Subcutaneous adipose tissue (tissue), 4 donors: ENCODE results near the gene G6PC3. TPM values are rescaled to one million over a fixed set of nuclear protein-coding genes. Genes with fewer than 3 reads are reported as not detected.

Source experiments
- total RNA-seq, 4 donors: library from RNA; depleted of rRNA; stranded (reverse); fragments of >200 nt; gene quantifications; one replicate each; pipeline ENCODE4 v1.1.0, GENCODE V29; 2016
- TF ChIP-seq, protein P1 (sequence below): fragments of 450-650 bp; IDR thresholded peaks from one replicate; pipeline ENCODE4 v1.5.1; 2016; ENCODE audit warnings: low read depth, mild to moderate bottlenecking, control low read depth, antibody characterized with exemption, moderate library complexity

Gene G6PC3
- 10 to 100 TPM; 30.6 to 39.9 (median 35.7) TPM for total RNA-seq

GRCh38 chr17:44070455-44071197 lies at the start of gene G6PC3:
TSS of gene G6PC3 (plus strand) at chr17:44070735. CDS start at chr17:44070966, 231 bp downstream.
- TF ChIP-seq, protein P1, sequence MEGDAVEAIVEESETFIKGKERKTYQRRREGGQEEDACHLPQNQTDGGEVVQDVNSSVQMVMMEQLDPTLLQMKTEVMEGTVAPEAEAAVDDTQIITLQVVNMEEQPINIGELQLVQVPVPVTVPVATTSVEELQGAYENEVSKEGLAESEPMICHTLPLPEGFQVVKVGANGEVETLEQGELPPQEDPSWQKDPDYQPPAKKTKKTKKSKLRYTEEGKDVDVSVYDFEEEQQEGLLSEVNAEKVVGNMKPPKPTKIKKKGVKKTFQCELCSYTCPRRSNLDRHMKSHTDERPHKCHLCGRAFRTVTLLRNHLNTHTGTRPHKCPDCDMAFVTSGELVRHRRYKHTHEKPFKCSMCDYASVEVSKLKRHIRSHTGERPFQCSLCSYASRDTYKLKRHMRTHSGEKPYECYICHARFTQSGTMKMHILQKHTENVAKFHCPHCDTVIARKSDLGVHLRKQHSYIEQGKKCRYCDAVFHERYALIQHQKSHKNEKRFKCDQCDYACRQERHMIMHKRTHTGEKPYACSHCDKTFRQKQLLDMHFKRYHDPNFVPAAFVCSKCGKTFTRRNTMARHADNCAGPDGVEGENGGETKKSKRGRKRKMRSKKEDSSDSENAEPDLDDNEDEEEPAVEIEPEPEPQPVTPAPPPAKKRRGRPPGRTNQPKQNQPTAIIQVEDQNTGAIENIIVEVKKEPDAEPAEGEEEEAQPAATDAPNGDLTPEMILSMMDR = no peak

GRCh38 chr17:44022246-44022645 lies 48.3 kb upstream of the G6PC3 start:
- TF ChIP-seq, protein P1 = no peak

DNA sequence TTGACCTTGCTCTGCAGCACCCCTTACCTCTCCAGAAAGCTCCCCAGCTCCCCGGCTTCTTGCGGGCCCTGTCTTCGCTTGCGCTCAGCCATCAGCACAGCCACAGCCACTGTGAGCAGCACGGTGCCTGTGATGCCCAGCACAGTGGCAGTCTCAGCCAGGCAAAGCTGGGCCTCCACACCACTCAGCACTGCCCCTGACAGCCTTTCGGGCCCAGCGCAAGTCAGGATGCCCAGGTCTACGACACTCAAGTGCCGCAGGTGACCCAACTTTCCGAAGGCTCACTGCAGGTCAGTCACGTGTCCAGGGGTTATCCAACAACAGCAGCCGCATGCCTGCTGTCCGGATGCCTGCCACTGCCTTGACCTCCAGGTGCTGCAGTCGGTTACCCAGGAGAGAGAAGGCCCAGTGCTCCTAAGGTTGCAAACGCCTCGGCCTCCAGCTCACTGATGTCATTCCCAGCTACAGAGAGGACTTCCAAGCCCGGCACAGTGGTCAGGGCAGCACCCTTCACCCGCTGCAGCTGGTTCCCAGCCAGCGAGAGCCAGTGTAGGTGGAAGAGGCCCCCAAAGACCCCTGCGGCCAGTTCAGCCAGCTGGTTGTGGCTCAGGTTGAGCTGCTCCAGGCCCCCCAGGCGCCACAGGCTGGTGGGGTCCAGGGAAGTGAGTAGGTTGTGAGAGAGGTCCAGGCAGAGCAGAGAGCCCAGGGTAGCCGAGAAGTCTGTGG lies 46.8 kb upstream of the G6PC3 start:
- TF ChIP-seq, protein P1 = no peak

DNA sequence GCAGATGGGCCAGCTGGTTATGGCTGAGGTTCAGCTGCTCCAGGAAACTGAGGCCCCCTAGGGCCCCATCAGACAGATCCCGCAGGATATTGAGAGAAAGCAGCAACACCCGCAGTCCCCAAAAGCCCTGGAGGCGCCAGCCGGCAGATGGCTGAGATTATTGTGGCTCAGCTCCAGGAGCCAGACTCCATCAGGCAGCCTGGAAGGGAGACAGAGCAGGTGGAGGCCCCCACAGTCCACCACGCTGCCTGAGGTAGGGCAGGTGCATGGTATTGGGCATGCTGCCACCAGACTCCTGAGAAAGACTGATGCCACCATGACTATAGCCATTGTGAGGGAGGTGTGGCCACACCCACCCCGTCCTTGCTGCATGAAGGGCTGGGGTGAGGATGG lies 46.3 kb upstream of the G6PC3 start:
- TF ChIP-seq, protein P1 = no peak

GRCh38 chr17:44024853-44025252 lies 45.7 kb upstream of the G6PC3 start:
- TF ChIP-seq, protein P1 = no peak

DNA sequence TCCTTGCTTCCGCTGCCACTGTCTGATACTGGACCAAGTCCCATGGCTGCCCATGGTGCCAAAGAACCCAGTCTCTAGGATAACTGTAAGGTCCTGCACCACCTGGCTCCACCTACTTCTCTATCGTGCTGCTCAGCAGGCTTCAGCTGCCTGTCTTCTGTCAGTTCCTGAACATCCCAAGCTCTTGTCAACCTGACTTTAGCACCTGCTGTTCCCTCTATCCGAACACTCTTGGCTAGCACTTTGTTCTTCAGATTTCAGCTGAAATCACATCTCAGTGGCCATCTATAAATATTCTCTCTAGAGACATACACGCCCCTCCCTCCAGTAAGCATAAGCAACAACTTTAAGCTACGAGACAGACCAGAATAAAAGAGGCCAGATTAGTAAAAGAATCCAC lies 40.8 kb upstream of the G6PC3 start:
- TF ChIP-seq, protein P1 = no peak

DNA sequence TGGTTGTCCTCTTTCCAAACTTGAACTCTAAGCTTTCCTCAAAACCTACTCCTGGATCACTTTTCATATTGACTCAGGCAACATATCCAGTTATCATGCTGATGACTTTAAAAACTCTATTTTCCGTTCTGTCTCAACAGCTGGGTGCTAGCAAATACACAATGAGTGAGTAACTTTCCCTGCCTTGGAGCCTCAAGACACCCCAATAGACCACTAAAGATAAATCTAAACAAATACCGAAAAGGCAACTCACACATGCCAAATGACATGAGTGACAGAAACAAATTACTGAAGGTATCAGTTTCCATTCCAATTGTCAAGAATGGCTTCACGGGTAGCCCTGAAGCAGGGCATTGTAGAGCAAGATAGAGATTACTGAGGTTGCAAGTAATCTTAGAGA lies 40.1 kb upstream of the G6PC3 start:
- TF ChIP-seq, protein P1 = no peak
